GM18861 (cell line): ENCODE data around the gene HDHD3.
"Not testable (repeated sequence)": the region's sequence is repeated elsewhere in the genome, so short reads cannot be mapped to it uniquely, and the experiment has no call there.

ENCODE experiments used
- ATAC-seq: cut with Tn5 transposase; IDR thresholded peaks from one replicate; pipeline ENCODE4 v1.9.1; 2021; ENCODE audit not compliant: unreplicated experiment

The HDHD3 gene

DNA sequence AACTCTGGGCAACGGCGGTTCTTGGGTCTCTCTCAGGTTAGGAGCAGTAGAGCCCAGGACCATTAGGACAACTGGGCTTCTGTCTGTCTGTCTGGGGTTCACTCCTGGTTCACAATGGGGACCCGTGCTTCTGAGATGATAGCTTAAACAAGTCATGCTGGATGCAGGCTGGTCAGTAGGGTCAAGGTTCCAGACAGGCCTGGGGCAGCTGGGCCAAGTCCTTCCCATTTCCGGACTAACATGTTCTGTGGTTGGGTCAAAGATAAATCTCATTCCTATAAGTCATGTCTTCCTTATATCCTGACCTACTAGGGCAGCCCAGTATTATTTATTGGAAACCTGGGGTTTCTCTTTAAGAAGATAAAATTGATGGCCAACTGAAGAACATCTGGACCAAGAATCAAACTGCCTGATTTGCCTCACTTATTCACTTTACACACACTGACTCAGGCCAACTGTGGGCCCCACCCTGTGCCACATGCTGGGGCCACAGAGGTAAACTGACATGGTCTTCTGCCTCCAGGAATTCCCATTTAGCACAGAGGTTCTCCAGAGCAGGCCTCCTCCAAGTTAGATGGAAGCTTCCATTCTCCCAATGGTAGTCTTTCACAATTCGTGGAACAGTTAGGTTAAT, 8.3 kb downstream of the HDHD3 start:
- no peak for ATAC-seq

DNA sequence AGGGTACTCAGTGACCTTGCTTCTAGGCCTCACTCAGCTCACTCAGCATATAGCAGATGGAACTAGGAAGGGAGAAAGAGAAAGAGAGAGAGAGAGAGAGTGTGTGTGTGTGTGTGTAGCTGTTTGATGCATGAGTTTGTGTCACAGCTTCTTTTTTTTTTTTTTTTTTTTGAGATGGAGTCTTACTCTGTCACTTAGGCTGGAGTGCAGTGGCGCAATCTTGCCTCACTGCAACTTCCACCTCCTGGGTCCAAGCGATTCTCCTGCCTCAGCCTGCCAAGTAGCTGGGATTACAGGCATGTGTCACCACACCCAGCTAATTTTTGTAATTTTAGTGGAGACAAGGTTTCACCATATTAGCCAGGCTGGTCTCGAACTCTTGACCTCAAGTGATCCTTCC, 11.1 kb downstream of the HDHD3 start:
- not testable (repeated sequence) for ATAC-seq

DNA sequence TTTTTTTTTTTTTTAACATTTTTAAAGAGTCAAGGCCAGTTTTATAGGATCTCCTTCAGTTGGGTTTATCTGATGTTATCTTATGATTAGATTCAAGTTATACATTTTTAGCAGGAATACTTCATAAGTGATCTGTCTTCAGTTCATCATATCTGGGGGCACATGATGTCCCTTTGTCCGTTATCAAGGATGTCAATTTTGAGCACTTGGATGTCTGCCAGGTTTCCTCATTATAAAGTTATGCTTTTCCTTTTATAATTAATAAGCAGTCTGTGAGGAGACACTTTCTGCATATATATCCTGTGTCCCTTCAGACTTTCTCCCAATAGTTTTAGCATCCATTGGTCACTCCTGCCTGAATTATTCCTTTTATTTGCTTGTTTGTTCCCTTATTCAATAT, 11.8 kb downstream of the HDHD3 start:
- no peak for ATAC-seq

DNA sequence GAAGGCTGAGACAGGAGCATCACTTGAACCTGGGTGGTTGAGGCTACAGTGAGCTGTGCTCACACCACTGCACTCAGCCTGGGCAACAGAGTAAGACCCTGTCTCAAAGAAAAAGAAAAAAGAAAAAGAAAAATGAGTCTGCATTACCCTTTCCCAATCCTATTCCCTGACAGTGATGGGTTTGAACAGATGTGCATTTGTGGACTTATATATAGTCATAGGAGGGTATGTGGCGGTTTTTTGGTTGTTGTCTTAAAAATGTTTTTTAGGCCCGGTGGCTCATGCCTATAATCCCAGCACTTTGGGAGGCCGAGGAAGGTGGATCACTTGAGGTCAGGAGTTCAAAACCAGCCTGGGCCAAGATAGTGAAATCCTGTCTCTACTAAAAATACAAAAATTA, 13.4 kb downstream of the HDHD3 start:
- no peak for ATAC-seq

DNA sequence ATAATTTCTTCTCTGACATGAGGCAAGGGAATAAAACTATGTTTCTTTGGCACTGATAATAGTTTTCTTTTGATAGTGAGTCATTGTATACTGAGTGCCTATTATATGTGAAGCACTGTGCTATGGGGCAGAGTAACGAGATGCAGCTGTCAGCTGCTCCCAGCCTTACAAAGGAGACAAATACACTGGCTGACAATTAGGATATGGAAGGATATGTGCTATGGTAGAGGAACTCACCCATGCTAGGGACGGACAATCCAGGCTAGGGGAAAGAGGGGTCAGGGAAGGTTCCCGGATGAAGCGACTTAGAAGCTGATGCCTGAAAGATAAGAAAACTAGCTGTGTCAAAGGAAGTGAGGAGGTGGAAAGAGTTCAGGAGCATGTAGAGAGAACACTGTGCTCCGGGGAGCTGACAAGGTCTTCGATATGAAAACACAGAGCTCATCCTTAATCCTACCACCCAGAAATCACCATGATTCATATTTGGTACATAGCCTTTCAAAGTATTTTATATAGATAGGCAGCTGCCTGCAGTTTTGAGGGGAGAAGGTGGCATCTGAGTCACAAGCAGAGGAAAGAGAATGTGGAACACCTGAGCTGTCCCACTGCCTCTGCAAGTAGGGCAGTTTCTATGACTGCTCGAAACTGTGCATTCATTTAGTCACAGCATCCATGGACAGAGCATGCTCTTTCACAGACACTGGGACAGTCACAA, 15.3 kb downstream of the HDHD3 start:
- ATAC-seq = no peak

DNA sequence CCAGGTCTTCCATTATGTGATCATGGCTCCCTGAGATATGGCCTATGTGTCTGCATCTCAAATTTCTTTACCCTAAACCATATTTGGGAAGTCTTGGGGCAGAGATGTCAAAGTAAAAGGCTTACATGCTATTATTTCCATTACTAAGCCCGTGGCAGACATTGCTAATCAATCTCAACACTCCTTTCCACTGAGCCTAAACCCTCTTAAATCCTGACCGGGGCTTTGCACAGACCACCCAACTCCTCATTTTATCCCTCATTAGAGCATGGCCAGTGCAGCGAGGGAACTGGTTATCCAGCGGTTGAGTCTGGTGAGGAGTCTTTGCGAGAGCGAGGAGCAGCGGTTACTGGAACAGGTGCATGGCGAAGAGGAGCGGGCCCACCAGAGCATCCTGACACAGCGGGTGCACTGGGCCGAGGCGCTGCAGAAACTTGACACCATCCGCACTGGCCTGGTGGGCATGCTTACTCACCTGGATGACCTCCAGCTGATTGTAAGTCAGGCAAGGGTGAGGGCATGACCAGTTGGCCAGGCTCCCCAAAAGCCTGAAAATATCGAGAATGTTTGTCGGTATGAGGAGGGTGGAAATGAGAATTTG, 16.4 kb downstream of the HDHD3 start:
- ATAC-seq = no peak

DNA sequence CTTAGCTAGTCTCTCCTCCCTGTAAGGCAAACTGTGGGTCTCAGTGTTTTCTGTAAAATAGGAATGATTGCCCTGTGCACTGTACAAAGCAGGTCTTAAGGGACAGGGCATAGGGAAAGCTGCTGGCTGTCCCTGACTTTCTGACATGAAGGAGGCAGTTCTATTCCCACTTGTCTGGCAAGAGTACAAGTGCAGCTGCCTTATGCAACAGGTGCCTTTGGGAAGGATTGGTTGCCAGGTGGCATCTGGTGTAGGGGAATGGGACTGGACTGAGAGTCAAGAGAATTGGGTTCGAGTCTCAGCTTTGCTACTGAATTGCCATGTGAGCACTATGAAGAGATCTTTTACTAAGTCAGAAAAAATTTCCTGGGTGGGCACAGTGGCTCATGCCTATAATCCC, 17.4 kb downstream of the HDHD3 start:
- ATAC-seq = no peak

DNA sequence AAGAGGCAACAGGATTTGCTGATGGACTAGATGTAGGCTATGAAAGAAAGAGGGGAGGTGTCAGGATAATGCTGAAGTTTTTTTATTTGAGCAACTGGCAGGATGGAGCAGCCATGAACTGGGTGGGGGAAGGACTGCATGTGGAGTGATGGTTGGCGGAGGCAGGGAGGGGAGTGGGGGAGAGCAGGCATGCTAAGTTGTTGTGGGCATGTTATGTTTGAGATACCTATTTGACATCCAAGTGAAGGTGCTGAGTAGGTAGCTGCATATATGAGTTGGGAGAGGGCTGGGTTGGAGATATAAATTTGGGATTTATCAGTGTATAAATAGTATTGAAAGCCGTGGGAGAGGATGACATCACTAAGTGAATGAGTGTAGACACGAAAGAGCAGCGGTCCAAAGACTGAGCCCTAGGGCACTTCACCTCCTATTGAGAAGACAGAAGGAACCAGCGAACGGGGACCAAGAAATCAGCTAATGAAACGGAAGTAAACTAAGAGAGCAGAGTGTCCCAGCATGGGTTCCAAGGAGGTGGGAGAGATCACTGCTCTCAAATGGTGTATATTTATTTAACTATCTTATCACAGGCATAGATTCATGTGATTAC, 20.0 kb downstream of the HDHD3 start:
- no peak for ATAC-seq

DNA sequence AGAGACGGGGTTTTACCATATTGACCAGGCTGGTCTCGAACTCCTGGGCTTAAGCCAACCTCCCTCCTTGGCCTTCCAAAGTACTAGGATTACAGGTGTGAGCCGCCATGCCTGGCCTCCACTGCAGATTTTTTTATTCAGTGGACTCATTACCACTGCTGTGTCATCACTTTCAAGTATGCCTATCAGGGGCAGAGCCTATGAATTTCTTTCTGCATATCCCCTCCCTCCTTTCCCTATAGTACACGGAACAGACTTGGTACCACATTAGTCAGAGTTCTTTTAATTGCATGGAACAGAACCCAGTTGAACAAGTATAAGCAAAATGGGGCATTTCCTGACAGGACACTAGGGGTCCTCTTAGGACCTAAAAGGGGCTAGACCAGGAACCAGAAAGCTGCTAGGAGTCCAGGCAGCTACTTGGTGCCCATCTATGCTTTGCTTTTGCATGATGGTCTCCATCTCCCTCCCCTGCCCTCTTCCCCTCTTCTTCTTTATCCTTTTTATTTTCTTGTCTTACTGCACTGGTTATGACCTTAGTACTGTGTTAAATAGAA, 21.7 kb downstream of the HDHD3 start:
- no peak for ATAC-seq

DNA sequence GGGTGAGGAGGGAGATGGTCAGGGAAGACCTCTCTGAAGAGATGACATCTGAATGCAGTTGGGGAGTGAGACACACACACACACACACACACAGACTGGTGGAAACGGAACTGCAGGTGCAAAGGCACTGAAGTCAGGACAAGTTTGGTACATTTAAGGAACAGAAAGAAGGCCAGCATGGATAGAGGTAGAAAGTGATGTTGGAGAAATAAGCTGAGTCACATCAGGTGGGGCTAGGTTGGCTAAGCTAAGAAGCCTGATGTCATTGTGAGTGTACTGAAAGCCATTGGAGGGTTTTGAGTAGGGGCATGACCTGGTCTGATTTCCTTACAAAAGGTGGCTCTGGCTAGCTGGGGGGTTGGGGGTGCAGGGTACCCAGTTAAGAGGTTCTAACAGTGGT, 24.4 kb downstream of the HDHD3 start:
- ATAC-seq = no peak

DNA sequence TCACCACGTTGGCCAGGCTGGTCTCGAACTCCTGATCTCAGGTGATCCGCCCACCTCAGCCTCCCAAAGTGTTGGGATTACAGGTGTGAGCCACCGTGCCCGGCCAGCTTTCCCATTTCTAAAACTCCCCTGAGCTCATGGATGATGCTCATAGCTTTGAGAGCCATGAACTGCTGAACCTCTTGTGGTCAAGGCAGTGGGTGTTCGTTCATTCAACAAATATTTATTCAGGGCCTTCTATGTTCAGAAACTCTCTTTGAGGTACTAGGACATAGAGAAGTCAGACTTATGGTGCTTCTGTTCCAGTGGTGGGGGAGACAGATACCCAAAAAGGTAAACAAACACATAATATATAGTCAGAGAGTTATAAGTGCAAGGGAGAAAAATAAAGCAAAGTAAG, 24.8 kb downstream of the HDHD3 start:
- ATAC-seq = no peak

DNA sequence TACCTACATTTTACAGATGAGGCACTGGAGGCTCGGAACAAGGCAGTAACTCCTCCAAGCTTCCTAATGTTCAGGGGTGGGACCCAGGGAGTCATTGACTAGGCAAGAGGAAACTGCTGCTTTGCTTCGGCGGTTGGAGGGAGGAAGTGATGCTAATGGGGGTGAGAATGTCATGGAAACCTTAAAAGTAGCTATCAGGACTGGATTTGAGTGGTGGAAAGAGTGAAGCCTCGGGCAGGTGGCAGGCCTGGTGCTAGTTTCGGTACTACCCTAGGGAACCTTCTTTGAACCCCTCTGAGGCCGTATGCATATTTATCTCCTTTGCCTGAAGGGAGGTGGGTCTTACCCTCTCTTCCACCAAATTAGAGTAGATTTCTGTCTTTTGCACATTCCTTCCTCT, 25.8 kb downstream of the HDHD3 start:
- no peak for ATAC-seq

DNA sequence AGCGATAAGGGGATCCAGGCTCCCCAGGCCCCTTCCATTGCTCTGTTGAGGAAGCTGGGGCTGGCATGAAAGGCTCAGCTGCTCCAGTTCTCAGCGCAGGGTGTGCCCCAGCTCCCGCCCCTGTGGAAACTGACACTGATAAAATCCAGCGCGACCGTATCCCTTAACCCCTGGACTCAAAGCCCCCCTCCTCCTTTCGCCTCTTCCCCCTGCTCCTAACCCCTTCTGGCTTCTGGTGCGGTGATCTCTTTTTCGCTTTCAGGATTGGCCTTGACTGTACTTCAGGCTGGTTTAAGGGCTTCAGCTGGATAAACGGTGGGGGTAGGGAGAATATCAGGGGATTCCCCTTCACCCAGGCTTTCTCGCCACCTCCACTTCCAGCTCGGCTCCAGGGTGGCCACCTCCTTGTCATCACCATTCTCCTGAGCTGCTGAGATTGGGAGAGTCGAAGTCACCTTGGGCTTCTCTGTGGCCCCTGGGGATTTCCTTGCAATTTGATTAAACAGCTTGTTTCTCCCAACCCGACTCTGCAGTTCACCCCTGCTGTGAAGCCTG, 26.6 kb downstream of the HDHD3 start:
- no peak for ATAC-seq

DNA sequence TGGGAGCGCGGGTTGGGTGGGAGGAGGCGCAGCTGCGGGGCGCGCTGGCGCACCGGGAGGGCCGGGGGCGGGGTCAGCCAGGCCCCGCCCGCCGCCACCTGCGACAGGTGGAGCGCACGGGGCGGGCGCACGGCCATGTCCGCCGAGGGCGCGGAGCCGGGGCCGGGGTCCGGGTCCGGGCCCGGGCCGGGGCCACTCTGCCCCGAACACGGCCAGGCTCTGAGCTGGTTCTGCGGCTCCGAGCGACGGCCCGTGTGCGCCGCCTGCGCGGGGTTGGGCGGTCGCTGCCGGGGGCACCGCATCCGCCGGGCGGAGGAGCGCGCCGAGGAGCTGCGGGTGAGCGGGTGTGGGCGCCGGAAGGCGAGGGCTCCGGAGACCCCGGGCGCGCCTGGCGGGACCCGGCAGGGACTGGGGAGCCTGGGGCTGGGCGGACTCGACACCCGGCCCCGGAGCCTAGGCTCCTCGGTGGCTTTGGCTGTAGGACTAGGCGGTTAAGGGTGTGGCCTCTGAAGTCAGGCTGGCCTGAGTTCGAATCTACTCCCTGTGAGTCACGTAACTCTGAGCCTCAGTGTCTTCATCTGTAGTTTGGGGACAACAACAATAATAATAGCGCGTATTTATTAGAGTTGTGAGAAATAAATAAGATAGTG, 27.2 kb downstream of the HDHD3 start, which contains the start of gene BSPRY:
TSS of gene BSPRY (plus strand) at position 97 of the 650 bp plus-strand sequence. CDS start at position 136, 39 bp downstream.
- ATAC-seq = no peak

DNA sequence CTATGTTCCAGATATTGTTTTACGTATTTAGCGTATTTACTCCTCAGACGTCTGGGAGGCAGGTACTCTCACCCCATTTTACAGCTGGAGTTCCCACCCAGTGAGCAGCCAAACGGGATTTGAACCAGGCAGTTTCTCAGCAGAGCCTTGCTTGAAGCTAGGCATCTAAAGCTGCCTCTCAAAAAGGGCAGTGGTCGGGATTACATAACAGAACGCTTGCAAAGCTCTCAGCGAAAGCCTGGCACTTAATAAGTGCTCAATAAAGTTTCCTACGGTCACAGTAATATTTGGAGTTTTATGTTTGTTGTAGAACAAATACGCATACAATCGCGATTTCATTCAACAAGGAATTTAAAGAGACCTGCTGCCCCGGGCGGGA, 27.7 kb downstream of the HDHD3 start:
- ATAC-seq = no peak

DNA sequence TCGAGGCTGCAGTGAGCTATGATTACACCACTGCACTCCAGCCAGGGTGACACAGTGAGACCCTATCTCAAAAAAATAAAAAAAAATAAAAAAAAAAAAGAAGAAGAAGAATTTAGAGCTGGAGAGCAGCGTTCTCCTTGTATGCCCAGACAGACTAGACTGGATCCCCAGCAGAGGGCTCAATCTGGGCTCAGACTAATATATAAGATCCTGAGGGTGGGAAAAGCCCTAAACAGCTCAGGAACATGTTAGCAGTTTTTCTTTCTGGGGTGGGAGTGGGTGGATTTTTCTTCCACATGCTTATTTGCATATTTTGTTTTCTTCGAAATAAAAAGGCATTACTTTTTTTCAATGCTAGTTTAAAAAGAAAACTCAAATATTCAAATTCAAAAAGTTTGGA, 28.3 kb downstream of the HDHD3 start:
- no peak for ATAC-seq

DNA sequence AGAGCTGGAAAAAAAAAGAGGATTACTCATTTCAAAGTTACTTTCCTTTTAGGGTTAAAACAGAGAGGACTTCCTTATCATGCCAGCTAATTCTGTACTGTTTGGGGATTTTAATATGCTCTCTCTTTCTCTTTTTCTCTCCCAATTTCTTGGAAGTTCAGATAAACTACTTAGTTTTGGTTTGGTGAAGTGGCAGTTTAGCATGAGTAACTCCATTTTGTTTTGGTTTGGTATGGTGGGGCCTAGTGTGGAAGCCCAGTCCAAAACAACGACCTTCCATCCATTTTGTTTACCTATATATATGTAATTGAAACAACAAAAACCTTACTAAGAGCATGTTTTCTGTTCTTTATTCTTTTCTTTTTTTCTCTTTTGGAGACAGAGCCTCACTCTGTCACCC, 31.1 kb downstream of the HDHD3 start:
- no peak for ATAC-seq

DNA sequence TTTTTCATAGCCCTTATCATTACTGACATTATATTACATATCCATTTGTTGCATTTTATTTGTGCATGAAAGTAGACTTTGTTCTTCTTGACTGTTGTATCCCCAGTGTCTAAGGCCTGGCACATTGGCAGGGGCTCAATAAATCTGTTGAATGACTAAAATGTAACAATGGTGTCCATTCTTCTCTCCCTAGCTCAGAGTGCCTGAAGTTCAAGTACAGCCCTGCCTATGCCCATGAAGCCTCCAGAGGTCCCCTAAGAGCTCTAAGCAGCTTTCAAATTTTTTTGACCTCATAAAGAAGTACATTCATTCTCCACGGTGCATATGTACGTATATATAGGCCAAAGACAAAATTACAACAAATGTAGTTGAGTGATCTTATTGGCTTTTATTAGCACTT, 31.6 kb downstream of the HDHD3 start:
- no peak for ATAC-seq

DNA sequence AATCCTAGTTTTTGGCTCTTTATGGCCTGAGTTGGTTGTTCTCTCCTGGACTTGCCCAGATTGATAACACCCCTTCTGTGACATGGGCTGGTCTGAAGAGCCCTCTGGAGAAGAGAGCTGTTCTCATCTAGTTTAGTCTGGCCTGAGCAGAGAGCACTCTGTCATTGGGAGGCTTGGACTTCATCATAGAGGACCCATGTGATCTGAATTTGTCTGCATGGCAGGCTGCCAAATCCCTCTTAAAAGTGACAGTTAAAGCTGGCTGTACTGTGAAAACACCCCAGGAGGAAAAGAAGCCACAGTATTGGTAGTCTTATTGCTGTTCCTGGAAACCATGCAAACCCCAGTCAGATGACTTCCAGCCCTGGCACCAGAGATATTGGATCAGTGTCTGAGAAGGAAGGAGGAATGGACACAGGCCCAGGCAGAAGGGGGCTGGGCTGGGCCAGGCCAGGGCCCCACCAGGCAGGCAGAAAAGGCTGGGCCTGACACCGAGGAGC, 33.0 kb downstream of the HDHD3 start:
- ATAC-seq = no peak

DNA sequence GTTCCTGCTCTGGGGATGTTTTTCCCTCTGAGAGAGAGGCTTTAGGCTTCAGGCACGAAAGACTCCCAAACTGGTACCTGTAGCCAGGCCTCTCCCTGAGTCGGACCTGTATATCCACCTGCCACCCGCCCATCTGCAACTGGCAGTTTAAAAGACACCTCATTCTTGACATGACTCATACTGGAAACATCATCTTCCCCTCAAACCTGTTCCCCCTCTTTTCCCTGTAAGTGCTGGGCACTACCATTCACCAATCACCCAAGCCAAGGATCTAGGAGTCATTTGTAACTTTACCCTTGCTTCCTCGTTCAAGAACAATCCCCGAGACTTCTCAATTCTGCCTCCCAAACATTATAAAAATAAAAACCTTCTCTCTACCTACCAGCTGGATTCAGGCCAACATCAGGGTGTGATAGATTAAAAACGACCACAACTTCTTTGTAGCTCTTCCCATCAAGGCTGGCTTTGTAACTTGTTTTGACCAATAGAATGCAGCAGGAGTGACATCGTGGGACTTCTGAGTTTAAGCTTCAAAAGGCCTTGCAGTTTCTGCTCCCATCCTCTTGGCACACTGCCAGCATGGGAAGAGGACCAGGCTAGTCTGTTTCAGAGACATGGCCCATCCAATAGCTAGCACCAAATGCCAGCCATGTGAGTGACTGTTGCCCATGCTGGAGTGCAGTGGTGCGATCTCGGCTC, 34.9 kb downstream of the HDHD3 start:
- ATAC-seq = no peak
